ENCODE data around the gene KIF6. TPM values are rescaled to one million over a fixed set of nuclear protein-coding genes. Genes with fewer than 3 reads are reported as not detected.

The KIF6 gene
- total RNA-seq, 4 donors from 2014 or later: 0.19 to 0.38 TPM; not detected in 2

DNA sequence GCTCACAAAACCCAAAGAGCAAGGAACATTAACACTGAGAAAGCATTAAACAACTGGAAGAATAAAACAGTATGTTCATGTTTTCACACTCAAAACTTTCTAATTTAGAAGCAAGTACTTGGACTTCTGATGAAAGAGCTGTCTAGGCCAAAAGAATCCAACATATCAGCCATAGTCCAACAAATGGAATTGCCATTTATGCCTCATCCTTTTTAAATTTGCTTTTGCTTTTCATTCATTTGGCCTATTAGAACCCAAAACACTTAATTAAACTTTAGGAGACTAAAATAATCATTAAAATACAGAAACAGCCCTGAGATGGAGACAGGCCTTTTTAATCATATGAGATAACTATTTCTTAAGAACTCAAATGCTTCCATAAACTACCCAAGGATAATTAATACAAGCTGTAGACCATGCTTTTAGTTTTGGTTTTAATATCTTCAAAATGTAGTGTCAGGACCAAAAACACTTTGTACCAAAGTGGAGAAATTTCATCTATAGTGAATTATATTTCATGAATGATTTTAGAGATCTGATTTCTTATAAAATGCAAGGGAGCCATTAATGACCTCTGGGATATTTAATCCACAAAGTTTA is 166.5 kb downstream of the KIF6 start:
- TF ChIP-seq CTCF (IDR thresholded peaks at IDR 0.05): no peak
- no peak for ATAC-seq (ENCODE audit: low FRiP score)
- no peak for DNase-seq (ENCODE audit: low spot score)

DNA sequence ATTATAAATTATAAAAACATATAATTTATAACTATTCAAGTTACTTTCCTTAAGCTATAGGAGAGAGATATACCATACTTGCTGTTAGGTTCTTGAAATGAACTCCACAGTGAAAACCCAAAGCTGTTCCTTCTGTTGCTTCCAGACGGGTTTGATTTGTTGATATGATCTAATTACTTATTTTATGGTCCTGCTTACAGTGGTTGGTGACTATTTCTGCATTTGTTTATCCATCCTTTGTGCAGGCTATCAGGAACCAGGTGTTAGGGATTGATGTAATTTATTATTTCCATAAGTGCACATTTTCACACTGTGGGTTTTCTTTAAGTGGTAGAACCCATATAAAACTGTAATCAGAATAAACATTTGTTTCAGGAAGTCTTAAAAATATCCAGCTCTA is 167.1 kb downstream of the KIF6 start:
- DNase-seq (ENCODE audit: low spot score): no peak
- ATAC-seq (ENCODE audit: low FRiP score): no peak
- TF ChIP-seq CTCF (IDR thresholded peaks at IDR 0.05): no peak

- DNase-seq (ENCODE audit: low spot score): no peak
- no peak for ATAC-seq (ENCODE audit: low FRiP score)
- TF ChIP-seq CTCF (IDR thresholded peaks at IDR 0.05): no peak
Observed at GRCh38 chr6:39555136-39555535, 170.1 kb downstream of the KIF6 start.

GRCh38 chr6:39553860-39554802 is 171.1 kb downstream of the KIF6 start:
- DNase-seq (ENCODE audit: low spot score) (no peak), ATAC-seq (ENCODE audit: low FRiP score) (no peak)
- TF ChIP-seq CTCF (IDR thresholded peaks at IDR 0.05): no peak

GRCh38 chr6:39553029-39553428 is 172.2 kb downstream of the KIF6 start:
- no peak for DNase-seq (ENCODE audit: low spot score)
- no peak for ATAC-seq (ENCODE audit: low FRiP score)
- TF ChIP-seq CTCF (IDR thresholded peaks at IDR 0.05): no peak

DNA sequence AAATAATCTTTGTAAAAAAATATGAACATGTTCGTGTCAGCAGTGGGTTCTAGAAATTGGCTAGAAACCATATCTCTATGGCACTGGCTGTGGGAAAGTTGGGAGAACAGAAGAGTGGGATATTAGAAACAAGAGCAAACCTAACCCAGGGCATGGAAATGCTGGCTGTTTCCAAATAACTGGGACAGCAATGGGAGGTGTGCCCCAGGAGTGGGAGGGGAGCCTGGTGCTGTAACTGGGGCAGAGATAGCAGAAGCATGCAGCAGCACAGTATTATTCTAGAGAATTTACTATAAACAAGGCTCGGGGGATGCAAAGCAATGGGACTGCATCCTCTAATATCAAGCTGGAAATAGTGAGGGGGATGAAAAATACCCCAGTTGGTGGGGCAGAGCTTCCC is 175.0 kb downstream of the KIF6 start:
- no peak for DNase-seq (ENCODE audit: low spot score)
- no peak for TF ChIP-seq CTCF (IDR thresholded peaks at IDR 0.05)
- no peak for ATAC-seq (ENCODE audit: low FRiP score)

Measured in omental fat pad (tissue), 4 donors.